ENCODE measurements around the gene CMBL.

DNA sequence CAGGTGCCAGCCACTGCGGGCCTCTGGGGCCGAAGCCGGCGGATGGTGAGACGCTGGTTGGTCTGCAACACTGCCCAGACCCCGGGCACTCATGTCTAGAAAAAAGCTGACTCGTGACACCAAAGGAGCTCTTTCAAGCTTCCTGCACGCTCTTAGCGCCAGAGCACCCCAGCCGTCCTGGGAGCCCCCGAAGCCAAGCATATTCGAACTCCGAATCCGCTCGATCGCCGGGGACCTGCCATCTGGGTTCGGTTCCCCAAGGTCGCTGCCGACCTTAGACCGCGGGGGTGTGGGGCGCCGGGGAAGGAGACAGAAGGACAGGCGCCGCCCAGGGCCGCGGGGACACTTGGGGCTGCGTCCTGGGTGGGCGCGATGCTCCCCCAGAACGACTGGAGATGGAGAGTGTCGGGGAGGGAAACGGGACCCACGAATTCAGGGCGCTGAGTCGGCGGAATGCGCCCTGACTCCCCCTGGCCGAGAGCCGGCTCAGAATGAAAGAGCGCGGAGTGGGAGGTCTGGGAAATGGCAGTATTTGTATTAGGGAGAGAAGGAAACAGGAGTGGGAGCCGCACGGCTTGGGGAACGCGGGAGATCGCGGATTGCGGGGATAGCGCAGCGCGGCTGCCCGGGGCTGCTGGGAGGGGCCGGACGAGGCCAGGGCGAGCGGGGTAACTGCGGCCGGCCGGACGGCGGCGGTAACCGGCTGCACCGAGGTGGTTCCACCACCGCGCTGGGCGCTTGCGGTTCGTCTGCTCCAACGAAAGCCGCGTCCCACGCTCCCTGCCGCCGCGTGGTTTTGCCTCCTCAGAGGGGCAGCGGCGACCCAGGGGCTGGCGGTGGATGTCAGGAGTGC is 25.7 kb upstream of the CMBL start:
- TF ChIP-seq NFIC (IDR thresholded peaks at IDR 0.05) (no peak), TAF1 (IDR thresholded peaks at IDR 0.05; ENCODE audit: low read depth) (no peak), YY1 (IDR thresholded peaks at IDR 0.05; ENCODE audit: low read depth) (no peak), RAD21 (IDR thresholded peaks at IDR 0.05; ENCODE audit: low read depth) (no peak), REST (IDR thresholded peaks at IDR 0.05; ENCODE audit: low read depth) (no peak), EP300 (IDR thresholded peaks at IDR 0.05; ENCODE audit: borderline replicate concordance) (no peak), EGR1 (IDR thresholded peaks at IDR 0.05) (no peak), CEBPB (IDR thresholded peaks at IDR 0.05) (no peak), FOXM1 (IDR thresholded peaks at IDR 0.05; ENCODE audit: borderline replicate concordance, low read depth) (no peak), MAX (IDR thresholded peaks at IDR 0.05) (no peak), TCF12 (IDR thresholded peaks at IDR 0.05; ENCODE audit: low read depth) (no peak), CREB1 (IDR thresholded peaks at IDR 0.05; ENCODE audit: low read depth) (no peak), ZBTB7A (IDR thresholded peaks at IDR 0.05; ENCODE audit: low read depth) (no peak)
- TF ChIP-seq, protein P1, sequence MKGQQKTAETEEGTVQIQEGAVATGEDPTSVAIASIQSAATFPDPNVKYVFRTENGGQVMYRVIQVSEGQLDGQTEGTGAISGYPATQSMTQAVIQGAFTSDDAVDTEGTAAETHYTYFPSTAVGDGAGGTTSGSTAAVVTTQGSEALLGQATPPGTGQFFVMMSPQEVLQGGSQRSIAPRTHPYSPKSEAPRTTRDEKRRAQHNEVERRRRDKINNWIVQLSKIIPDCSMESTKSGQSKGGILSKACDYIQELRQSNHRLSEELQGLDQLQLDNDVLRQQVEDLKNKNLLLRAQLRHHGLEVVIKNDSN (IDR thresholded peaks at IDR 0.05) = no peak
